ENCODE results near the gene FCER1G. TPM values are rescaled to one million over a fixed set of nuclear protein-coding genes. Genes with fewer than 3 reads are reported as not detected.

FCER1G gene
- total RNA-seq, 1 donor from 2014 or later: 176 TPM

DNA sequence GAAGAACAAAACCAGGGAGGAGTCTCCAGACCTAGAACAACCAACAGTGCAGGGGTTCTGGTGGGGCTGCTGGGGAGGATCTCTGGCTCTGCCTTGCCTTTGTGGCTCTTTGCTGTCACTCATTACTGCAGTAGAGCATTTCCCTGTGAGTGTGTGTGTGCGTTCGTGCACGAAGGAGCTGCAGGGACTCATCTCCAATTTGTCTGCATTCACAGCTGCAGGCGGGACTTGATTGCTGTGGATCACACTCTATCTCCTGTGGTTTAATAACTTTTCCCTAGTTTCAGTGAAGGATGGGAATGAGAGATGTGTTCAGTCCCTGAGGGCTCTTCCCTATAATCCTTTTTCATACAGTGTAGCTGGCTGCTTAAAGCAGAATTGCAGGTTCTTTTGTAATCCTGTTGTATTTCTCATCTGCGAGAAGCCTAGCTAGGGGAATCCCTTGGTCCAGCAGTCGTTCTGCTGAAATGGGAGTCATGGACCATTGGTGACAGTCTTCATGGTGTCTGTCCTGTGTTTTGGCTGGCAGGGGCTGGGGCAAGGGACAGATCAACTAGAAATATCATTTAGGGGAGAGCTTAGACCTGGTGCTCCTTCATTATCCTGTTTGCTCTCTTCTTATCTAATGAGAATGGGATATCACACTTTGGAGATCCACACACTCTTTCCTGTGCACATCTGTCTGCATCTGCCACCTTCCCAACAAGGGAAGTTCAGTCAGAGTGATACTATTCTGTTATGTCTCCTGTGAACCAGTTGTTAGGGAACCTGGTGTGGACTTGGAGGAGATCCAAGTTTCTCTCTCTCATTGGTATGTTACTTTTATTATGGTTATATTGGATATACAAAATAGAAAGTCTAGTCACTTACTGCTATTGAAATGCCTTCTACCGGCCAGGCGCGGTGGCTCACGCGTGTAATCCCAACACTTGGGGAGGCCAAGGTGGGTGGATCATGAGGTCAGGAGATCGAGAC is 46.5 kb downstream of the FCER1G start:
- no peak for DNase-seq (ENCODE audit: low spot score)

DNA sequence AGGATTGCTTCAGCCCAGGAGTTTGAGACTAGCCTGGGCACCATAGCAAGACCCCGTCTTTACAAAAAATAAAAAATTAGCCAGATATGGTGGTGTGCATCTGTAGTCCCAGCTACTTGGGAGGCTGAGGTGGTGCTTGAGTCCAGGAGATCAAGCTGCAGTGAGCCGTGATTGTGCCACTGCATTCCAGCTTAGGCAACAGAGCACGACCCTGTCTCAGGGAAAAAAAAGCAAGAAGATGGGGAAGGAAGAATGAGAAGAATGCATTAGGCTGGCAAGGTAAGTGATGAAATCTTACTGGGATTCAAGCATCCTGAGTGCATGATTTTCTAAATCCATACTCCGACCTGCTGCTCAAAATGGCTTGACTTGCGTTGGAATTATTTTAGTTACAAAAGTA is 50.2 kb downstream of the FCER1G start:
- DNase-seq (ENCODE audit: low spot score): no peak

DNA sequence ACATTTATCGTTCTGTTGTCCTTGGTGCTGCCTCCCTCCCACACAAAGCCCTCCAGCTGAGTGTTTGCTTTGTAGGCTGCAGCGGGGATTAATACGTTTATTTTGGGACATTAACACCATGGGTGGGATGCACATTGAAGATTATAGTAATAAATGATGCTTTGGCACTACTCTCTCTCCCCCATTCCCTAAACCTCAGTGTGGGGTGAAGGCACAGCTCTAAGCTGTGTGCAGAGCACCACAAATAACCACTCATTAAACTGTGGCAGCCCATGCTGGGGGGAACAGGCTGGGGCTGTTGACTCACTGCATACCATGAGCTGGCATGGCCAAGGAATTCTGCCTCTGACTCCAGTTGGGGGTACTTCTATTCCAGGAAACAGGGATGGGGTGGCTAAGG is 51.1 kb downstream of the FCER1G start:
- no peak for DNase-seq (ENCODE audit: low spot score)

DNA sequence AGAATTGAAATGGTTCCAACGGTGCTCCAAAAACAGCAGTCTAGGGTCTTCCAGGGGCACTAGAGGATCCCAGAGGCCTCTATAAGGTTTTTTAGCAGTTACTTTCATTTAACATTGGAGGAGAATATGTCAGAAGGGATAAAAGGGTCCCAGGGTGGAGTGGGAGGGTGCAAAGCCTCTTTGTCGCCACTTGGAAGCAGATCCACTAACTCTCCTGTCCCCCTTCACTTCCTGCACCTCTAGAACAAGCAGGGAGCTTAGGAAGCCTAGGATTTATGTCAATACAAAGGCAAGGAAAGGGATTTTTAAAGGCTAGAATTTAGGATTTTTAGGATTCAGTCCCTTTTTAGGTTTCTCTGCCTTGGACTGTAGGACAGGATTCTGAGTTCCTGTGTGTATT is 51.7 kb downstream of the FCER1G start:
- DNase-seq (ENCODE audit: low spot score): no peak

DNA sequence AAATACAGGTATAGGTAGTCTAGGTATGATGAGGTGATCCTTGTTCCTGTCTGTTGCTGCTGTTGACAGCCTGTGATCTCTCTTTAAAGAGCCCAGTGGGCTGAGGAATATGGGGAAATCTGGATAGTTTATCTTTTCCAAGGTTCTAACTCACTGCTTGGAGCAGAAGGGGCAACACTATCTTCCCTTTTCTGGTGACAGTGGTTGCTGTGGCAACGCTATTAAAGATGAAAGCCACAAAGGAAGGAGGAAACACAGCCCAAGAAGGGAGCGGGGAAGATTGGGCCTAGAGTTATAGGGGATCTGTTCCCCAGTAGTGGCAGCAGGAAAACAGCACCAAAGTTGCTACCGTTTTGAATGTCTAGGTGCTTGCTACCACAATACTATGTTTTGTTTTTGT is 52.2 kb downstream of the FCER1G start:
- no peak for DNase-seq (ENCODE audit: low spot score)

Small RNA genes lying within 50 kb of the gene (microRNA-seq; reads per million reads assigned to microRNA genes)
- not detected for gene MIR5187 (ENCODE audit: borderline number of aligned reads)

Other genes starting within 250 kb of the FCER1G start
- 55.5 TPM for gene F11R, start 194.1 kb upstream of the FCER1G start, total RNA-seq
- 11.0 TPM for gene TSTD1, start 176.3 kb upstream of the FCER1G start, total RNA-seq
- 57.9 TPM for gene USF1, start 169.3 kb upstream of the FCER1G start, total RNA-seq
- 26.0 TPM for gene ARHGAP30, start 145.4 kb upstream of the FCER1G start, total RNA-seq
- gene NECTIN4, start 125.7 kb upstream of the FCER1G start, total RNA-seq: not detected
- gene KLHDC9, start 116.9 kb upstream of the FCER1G start, total RNA-seq: not detected
- 66.9 TPM for gene PFDN2, start 97.3 kb upstream of the FCER1G start, total RNA-seq
- 32.7 TPM for gene NIT1, start 97.2 kb upstream of the FCER1G start, total RNA-seq
- 61.9 TPM for gene DEDD, start 82.6 kb upstream of the FCER1G start, total RNA-seq
- gene UFC1, start 61.3 kb upstream of the FCER1G start, total RNA-seq: 75.5 TPM
- 16.5 TPM for gene USP21, start 55.8 kb upstream of the FCER1G start, total RNA-seq
- 19.4 TPM for gene PPOX, start 48.9 kb upstream of the FCER1G start, total RNA-seq
- gene B4GALT3, start 37.8 kb upstream of the FCER1G start, total RNA-seq: 32.1 TPM
- gene ADAMTS4, start 16.2 kb upstream of the FCER1G start, total RNA-seq: 438 TPM
- 96.1 TPM for gene NDUFS2, start 12.9 kb upstream of the FCER1G start, total RNA-seq
- not detected for gene APOA2, start 8.3 kb downstream of the FCER1G start, total RNA-seq
- gene TOMM40L, start 10.8 kb downstream of the FCER1G start, total RNA-seq: 18.5 TPM
- gene NR1I3, start 22.9 kb downstream of the FCER1G start, total RNA-seq: not detected
- gene PCP4L1, start 43.5 kb downstream of the FCER1G start, total RNA-seq: 0.22 TPM
- 5.5 TPM for gene MPZ, start 94.7 kb downstream of the FCER1G start, total RNA-seq
- gene SDHC, start 99.1 kb downstream of the FCER1G start, total RNA-seq: 201 TPM
- not detected for gene CFAP126, start 152.6 kb downstream of the FCER1G start, total RNA-seq